OCI-LY3 (cell line): ENCODE data around the gene CDV3.

Experiments used
- CTCF ChIP-seq: fragments of 200-600, 300-600 bp; sonication (generic); IDR thresholded peaks from 2 replicates; pipeline ENCODE4 v1.5.1; 2014; ENCODE audit warnings: antibody characterized with exemption, low read length, low read depth
- EZH2phosphoT487 ChIP-seq: fragments of 200-600 bp; shearing (Covaris generic); IDR thresholded peaks from 2 replicates; pipeline ENCODE4 v1.6.1; 2018; ENCODE audit warnings: antibody characterized with exemption, mixed run types, low read depth

GRCh38 chr3:133588784-133589465, 15.4 kb downstream of the CDV3 start:
- no peak for TF ChIP-seq CTCF
- no peak for TF ChIP-seq EZH2phosphoT487
